Cardiac fibroblast (primary cell): ENCODE measurements around the gene RPS27L.

ENCODE experiments used
- DNase-seq, 2 donors: peaks; one replicate each; pipeline versions ENCODE4 v3.0.0 to v3.0.0-alpha.2; 2010; ENCODE audit warnings: low read depth in 2 of 2
- H3K4me3 ChIP-seq, 2 donors: replicated peaks in 1 of 2; 1 replicate in 1 of 2; 2 replicates in 1 of 2; pipeline ENCODE4 v1.5.1; 2011; ENCODE audit warnings: low read depth in 2 of 2, low read length in 2 of 2, mild to moderate bottlenecking in 2 of 2, moderate library complexity in 1 of 2
- TF ChIP-seq, protein P1 (sequence below): IDR thresholded peaks from one replicate; pipeline ENCODE4 v1.5.1; 2011; ENCODE audit warnings: low read depth, mild to moderate bottlenecking, low read length, inconsistent platforms

RPS27L gene

DNA sequence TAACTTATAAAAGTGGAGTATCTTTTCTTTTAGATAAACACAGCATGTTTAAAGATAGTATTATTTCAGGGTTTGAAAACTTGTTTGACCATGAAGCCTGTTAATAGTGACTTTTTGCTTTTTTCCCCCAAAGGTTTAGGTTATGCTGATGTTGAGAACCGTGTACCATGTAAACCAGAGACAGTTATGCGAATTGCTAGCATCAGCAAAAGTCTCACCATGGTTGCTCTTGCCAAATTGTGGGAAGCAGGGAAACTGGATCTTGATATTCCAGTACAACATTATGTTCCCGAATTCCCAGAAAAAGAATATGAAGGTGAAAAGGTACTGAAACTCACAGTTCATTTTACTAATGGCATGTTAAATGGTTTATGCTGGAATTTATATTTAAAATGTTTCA is 30.6 kb downstream of the RPS27L start:
- no peak for DNase-seq
- TF ChIP-seq, protein P1, sequence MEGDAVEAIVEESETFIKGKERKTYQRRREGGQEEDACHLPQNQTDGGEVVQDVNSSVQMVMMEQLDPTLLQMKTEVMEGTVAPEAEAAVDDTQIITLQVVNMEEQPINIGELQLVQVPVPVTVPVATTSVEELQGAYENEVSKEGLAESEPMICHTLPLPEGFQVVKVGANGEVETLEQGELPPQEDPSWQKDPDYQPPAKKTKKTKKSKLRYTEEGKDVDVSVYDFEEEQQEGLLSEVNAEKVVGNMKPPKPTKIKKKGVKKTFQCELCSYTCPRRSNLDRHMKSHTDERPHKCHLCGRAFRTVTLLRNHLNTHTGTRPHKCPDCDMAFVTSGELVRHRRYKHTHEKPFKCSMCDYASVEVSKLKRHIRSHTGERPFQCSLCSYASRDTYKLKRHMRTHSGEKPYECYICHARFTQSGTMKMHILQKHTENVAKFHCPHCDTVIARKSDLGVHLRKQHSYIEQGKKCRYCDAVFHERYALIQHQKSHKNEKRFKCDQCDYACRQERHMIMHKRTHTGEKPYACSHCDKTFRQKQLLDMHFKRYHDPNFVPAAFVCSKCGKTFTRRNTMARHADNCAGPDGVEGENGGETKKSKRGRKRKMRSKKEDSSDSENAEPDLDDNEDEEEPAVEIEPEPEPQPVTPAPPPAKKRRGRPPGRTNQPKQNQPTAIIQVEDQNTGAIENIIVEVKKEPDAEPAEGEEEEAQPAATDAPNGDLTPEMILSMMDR = no peak
- H3K4me3 ChIP-seq = no peak overlapping the region

DNA sequence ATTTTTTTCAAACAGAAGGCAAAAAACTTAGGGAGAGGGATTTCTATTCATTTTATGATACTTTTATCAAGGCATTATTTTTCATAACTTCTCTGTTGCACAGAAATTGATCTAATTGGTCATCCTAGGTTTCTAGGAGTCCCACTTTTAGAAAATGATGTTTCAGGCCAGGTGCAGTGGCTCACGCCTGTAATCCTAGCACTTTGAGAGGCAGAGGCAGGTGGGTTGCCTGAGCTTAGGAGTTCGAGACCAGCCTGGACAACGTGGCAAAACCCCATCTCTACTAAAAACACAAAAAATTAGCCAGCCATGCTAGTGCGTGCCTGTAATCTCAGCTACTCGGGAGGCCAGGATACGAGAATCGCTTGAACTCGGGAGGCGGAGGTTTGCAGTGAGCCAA is 32.8 kb downstream of the RPS27L start:
- no peak overlapping the region for H3K4me3 ChIP-seq
- TF ChIP-seq, protein P1 = no peak
- no peak for DNase-seq

DNA sequence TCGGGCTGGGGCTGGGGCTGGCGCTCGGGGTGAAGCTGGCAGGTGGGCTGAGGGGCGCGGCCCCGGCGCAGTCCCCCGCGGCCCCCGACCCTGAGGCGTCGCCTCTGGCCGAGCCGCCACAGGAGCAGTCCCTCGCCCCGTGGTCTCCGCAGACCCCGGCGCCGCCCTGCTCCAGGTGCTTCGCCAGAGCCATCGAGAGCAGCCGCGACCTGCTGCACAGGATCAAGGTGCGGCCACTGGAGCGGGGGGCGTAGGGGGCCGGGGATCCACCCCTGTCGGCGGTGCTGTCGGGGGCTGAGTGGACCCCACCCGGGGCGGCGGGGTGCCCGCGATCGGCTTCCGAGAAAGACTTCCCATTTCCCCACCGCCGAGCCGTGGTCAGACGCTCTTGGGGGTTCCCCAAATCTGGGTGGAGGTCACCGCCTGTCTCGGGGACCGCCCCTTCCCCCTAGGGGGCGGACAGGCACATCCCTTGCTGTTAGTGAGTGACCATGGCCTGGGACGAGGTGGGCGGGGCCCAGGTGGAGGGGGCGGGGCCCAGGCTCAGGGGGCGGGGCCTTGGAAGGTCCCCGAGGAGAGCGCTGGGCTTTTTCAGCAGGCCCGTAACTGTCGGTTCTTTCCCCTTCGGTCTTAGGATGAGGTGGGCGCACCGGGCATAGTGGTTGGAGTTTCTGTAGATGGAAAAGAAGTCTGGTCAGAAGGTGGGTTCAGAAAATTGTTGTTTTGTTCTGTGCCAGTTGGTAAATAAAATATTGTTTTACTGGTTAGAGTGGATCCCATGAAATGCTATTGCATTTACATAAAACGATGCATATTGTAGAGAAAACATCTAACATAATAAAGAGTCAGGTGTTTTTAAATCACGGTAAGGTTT is 35.0 kb downstream of the RPS27L start:
- peak overlapping the region; percentile 80 to 95 for H3K4me3 ChIP-seq
- DNase-seq = peak; percentile 86 to 88
- TF ChIP-seq, protein P1 = peak; percentile 7

DNA sequence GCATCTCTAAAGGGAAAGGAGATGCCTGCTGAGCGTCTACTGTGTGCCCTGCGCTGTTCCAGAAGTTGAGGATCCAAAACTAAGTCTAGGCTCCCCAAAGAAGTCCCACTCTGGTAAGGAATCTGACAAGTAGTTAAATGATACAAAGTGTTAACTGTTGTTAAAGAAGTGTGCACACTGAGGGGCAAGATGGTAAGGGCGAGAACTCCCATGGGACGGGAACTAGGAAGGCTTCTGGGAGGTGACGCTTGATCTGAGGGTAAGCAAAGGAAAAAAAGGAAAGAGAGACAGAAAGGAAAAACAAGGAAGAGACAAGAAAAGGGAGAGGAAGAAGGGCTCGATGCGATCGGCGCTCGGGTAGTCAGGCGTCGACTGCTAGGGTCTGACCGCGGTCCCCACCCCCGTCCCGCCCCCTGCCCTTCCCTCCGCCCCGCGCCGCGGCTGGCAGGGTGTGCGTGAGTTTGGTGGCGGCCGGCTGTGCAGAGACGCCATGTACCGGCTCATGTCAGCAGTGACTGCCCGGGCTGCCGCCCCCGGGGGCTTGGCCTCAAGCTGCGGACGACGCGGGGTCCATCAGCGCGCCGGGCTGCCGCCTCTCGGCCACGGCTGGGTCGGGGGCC is 35.8 kb downstream of the RPS27L start, which contains the start of gene LACTB:
LACTB (plus strand) TSS at position 480 of the 620 bp plus-strand sequence; CDS start at position 491, 11 bp downstream.
- peak; percentile 90 to 95 for DNase-seq
- H3K4me3 ChIP-seq = peak within 1 kb of the TSS; percentile 80 to 95

GRCh38 chr15:63118854-63119253 is 38.4 kb downstream of the RPS27L start:
- TF ChIP-seq, protein P1 = no peak
- no peak overlapping the region for H3K4me3 ChIP-seq
- DNase-seq = no peak

More for the DNA sequence above, 35.8 kb downstream of the RPS27L start, which contains the start of gene LACTB:
- TF ChIP-seq, protein P1 = no peak

DNA sequence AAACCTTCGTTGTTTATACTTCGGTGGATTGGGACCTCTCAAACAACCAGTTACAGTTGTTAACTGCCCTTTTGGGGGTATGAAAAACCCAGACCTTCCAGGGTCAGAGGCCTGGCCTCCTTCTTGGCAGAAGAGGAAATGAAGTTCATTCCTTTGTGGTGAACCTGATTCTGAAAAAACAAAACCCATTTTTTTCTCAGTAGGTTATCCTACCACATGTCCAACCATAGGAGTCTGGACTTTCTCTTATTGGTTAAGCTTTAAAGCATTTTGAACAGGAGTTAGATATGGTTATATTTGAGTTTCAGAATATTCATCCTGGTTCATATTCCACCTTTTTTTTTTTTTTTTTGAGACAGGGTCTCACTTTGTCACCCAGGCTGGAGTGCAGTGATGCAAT is 42.8 kb downstream of the RPS27L start:
- peak in 1 of 2 donors; percentile 45 for DNase-seq
- TF ChIP-seq, protein P1 = no peak
- H3K4me3 ChIP-seq = no peak overlapping the region
